PC-9 (cell line): ENCODE data around the gene SPATA2.

Experiments
- CTCF ChIP-seq: fragments of 200-600 bp; sonication (generic); conservative IDR thresholded peaks from 2 replicates; pipeline ENCODE4 v1.6.1; 2017; ENCODE audit warnings: mixed run types, antibody characterized with exemption, mild to moderate bottlenecking, moderate library complexity
- EZH2 ChIP-seq: fragments of 200-600 bp; sonication (generic); IDR thresholded peaks from 2 replicates; pipeline ENCODE4 v1.8.0; 2017; ENCODE audit warnings: antibody characterized with exemption, low read depth

GRCh38 chr20:49883246-49883802, 32.0 kb downstream of the SPATA2 start:
- TF ChIP-seq EZH2, result no peak
- no peak for TF ChIP-seq CTCF
